NOMO-1 (cell line): Measurements from ENCODE around the gene EFNB1.
A peak's percentile ranks its signal among the peaks of the same experiment; 100 is the strongest.

Experiments used
- DNase-seq, 2 experiments: peaks; one replicate each; lab custom pipeline; 2025; ENCODE audit not compliant: unreplicated experiment in 2 of 2; lab: John Stamatoyannopoulos, UW

The EFNB1 gene

GRCh38 chrX:68827256-68827655 lies 1.6 kb upstream of the EFNB1 start:
- no peak for DNase-seq

- DNase-seq = peak; percentile 14 to 26
Measured at GRCh38 chrX:68827848-68828624, 785 bp upstream of the EFNB1 start.

GRCh38 chrX:68829582-68830418 lies 979 bp downstream of the EFNB1 start:
- no peak for DNase-seq

- DNase-seq = no peak
Measured at GRCh38 chrX:68830419-68831404, 1.9 kb downstream of the EFNB1 start.

- DNase-seq = no peak
Measured at GRCh38 chrX:68831405-68832100, 2.7 kb downstream of the EFNB1 start.

GRCh38 chrX:68832101-68832416 lies 3.2 kb downstream of the EFNB1 start:
- DNase-seq = peak; percentile 37 to 50

GRCh38 chrX:68832516-68833447 lies 4.0 kb downstream of the EFNB1 start:
- no peak for DNase-seq

- DNase-seq = no peak
Measured at GRCh38 chrX:68833448-68833805, 4.6 kb downstream of the EFNB1 start.

- DNase-seq = no peak
Measured at GRCh38 chrX:68833855-68834331, 5.1 kb downstream of the EFNB1 start.

- DNase-seq = no peak
Measured at GRCh38 chrX:68834371-68835103, 5.7 kb downstream of the EFNB1 start.

- DNase-seq = no peak
Measured at GRCh38 chrX:68835104-68835442, 6.3 kb downstream of the EFNB1 start.

GRCh38 chrX:68835468-68835867 lies 6.6 kb downstream of the EFNB1 start:
- DNase-seq = no peak

- DNase-seq = no peak
Measured at GRCh38 chrX:68837119-68837518, 8.3 kb downstream of the EFNB1 start.

- no peak for DNase-seq
Measured at GRCh38 chrX:68838571-68838910, 9.7 kb downstream of the EFNB1 start.

- DNase-seq = no peak
Measured at GRCh38 chrX:68839771-68840170, 10.9 kb downstream of the EFNB1 start.

- DNase-seq = no peak
Measured at GRCh38 chrX:68840256-68840655, 11.4 kb downstream of the EFNB1 start.

GRCh38 chrX:68841251-68842049 lies 12.6 kb downstream of the EFNB1 start:
- DNase-seq = peak in 1 of 2 experiments; percentile 10

GRCh38 chrX:68842351-68842750 lies 13.5 kb downstream of the EFNB1 start:
- no peak for DNase-seq
